Right lung (tissue), 5 donors: ENCODE measurements around the gene HEPHL1. TPM values are rescaled to one million over a fixed set of nuclear protein-coding genes. Genes with fewer than 3 reads are reported as not detected.
A peak's percentile ranks its signal among the peaks of the same experiment; 100 is the strongest.

ENCODE experiments used
- DNase-seq, 2 donors: peaks; one replicate each; pipeline ENCODE4 v3.0.0-alpha.2; 2013
- polyA plus RNA-seq, 5 donors: library from polyadenylated mRNA; unstranded; fragments of 120-200 nt; gene quantifications; one replicate each; pipeline versions ENCODE4 v1.2.1 to v1.2.3, GENCODE V29; 2013; ENCODE audit warnings: inconsistent platforms in 1 of 5, low replicate concordance in 1 of 5; ENCODE audit not compliant: insufficient read length in 5 of 5, insufficient read depth in 1 of 5

HEPHL1 gene
- polyA plus RNA-seq, 5 donors: 0.06 to 0.20 (median 0.19) TPM; not detected in 2

DNA sequence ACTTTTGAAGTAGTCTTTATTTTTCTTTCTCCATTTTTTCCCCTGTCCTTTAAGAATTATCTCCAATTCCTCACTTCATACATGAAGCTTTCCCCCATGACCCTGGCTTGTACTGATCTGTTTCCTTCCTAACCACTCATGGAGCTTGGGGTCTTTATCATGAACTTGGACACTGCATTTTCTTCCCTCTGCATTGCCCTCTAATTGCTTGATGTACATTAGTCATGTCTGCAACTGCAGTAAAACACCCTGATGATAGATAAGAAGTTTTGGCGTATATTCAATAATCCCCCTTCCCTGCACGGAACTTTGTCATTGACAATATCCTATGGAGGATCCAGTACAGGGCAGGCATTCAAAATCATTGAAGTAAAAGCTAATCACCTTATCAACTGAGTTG is 3.4 kb downstream of the HEPHL1 start:
- no peak for DNase-seq

DNA sequence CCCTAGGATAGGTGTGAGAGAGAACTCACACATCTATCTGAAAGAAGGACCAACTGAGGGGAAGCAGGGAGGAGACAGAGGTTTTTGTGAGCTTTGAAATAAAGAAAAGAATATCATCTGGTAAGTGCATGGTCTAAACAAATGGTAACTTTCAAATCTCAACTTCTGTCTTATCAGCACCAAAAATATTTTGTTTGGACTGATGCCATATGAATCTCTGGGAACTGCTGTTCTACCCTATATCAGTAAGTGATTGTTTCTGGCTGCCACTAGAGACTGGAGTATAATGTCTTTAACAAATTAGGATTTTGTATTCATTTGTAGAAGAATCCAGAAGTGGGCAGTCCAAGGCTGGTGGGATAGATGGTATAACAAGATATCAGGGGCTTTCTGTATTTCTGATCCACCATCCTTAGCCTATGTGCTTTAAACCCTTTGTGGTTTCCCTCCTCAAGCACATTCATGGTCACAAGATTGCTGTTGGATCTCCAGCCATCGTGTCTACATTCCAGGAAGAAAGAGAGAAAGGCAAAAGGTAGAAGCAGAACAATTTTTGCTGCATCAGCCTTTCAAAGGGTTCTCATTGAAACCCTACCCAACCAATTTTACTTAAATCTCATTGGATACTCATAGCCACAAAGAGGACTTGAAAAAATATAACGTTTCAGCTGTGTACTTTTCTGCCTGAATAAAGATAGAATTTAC is 4.7 kb downstream of the HEPHL1 start:
- peak; percentile 49 to 55 for DNase-seq

GRCh38 chr11:94027210-94027609 is 6.1 kb downstream of the HEPHL1 start:
- no peak for DNase-seq

GRCh38 chr11:94028436-94028835 is 7.3 kb downstream of the HEPHL1 start:
- DNase-seq: peak in 1 of 2 donors; percentile 18

DNA sequence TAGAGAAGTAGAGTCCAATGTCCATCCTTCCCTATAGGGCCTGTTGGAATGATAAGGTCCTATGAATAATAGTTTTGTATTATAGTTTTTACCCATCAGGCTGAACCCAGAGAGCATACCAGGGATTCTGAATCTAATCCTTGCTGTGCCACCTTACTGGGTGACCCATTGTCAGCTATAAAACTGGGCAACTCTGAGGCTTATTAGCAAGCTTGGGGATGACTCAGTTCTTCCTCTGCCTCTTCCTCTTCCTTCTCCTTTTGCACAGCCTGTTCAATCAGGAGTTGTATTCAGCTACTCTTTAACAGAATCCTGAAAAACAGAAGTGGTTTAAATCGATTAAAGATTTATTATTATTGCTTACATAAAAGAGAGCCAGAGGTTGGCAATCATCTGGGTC is 8.9 kb downstream of the HEPHL1 start:
- no peak for DNase-seq

DNA sequence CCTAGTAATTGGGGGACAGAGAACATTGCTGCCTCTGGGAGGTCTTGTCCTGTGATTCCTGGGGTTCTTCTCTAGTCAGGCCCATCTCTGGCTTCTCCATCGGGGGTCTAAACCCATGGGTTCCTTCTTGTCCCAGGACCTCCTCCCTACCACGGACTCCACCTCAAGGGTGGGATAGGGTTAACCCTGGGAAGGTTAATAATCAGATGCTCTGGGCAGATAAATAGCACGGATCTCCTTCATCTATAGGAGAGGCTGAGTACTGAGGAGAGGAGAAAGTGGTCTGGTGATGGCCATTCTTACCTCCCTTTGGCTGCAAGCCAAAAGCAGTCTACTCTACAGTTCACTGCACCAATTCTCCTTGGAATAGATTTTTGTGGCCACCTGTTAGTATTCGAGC is 10.5 kb downstream of the HEPHL1 start:
- DNase-seq: no peak

DNA sequence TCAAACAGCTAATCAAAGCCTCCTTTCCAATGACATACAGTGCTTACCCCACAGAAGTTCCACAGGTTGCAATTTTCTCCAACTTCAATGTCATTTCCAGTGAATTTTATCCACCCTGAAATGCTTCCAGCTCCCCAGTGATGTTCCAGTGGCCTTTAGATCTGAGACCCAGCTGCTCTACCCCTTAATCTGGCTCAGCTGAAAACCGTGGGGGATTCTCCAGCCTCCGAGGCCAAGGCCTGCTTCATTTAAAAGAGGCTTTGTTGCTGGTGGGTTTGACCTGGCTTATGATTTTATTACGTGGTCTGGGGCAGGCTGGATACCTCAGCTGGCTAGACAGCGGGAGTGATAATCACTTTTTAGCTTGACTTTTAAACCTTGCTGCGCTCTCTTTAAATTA is 10.9 kb downstream of the HEPHL1 start:
- no peak for DNase-seq

DNA sequence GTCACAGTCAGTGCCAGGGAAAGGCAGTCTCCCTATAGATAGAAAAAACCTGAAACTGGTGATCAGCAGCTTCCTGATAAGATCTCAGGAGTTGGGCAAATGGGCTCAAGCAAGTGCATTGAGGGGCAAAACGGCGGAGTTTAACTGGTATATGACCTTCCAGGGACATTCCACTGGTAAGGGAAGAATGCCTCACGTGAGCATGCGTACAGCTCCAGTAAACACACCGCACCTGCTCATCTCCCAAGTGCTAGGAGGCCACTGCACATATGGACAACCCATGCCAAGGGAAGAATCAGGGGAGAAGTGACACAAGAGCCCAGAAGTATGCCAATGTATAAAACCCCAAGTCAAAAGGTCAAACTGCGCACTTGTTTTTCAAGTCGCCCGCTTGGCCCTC is 11.6 kb downstream of the HEPHL1 start:
- DNase-seq: no peak

DNA sequence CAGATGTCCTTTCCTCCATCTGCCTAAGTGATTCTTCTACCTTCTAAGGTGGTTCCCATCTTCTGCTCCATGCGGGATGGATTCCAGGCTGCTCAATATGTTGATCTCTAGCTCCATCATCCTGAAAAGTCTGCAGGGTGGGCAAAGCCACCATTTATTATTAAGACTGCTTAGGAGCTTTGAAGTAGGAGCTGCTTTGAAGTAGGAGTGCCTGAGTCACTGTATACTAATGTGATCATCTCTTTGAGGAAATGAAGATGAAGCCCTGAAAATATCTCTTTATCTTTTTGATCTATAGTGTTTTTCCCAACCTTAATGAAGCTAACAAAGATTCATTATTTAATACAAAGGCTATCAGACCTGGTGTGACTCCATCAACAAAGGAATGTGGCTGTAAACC is 13.1 kb downstream of the HEPHL1 start:
- no peak for DNase-seq

- no peak for DNase-seq
Measured at GRCh38 chr11:94036096-94036495, 14.9 kb downstream of the HEPHL1 start.

DNA sequence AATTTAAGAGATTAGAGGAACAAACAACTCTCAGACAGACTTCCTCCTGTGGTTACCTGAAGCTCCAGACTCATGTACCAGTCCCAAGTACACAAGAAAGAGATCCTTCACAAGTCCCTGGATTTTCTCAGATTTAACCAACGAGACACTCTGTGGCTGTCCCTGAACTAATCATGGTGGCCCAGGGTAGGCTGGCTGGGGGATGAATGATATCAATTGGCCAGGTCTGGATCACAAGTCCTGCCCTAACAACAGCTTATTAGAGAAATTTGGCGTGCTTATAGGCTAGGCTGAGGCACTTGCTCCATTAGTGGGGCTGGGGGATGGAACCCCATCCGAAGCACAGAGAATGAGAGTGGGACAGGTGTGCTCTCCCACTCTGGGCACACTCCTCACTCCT is 22.1 kb downstream of the HEPHL1 start:
- no peak for DNase-seq

DNA sequence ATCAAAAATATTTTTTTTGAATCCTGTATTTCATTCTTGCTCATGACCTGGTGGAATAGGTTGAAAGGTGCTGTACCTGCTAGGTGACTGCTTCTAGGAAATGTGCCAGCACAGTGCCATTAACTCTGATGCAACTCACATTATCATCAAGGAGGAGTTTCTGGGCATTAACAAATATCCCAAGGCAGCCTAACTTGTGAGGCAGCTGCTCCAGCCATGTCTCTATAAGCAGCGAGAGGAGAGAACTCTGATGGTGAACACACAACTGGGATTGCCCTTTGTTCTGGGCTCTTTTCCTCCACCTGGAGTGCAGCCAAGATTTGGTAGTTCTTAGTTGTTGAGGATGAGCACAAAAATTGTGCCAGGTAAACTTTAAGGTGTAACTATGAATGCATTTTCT is 25.6 kb downstream of the HEPHL1 start:
- DNase-seq: no peak

GRCh38 chr11:94048032-94048709 is 27.0 kb downstream of the HEPHL1 start:
- no peak for DNase-seq

- DNase-seq: no peak
Measured at GRCh38 chr11:94049351-94049750, 28.2 kb downstream of the HEPHL1 start.

- no peak for DNase-seq
Measured at GRCh38 chr11:94058630-94059029, 37.5 kb downstream of the HEPHL1 start.

- DNase-seq: no peak
Measured at GRCh38 chr11:94059065-94059464, 37.9 kb downstream of the HEPHL1 start.

DNA sequence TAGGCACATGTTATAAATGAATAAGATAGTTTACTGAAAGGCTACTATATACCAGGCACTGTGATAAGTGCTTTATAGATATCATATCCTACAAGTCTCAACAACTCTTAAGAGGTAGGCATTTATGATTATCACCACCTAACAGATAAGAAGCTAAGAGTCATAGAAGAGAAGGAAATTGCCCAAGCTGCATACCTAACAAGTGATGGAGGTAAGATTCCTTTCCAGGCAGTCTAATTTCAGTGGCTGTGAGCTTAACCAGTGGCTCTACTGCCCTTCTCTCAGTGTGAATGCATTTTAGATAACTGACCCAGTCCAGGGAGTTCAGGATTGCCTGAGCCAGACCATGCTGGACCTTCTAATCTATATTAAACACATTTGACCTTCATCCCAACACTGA is 39.2 kb downstream of the HEPHL1 start:
- DNase-seq: no peak

DNA sequence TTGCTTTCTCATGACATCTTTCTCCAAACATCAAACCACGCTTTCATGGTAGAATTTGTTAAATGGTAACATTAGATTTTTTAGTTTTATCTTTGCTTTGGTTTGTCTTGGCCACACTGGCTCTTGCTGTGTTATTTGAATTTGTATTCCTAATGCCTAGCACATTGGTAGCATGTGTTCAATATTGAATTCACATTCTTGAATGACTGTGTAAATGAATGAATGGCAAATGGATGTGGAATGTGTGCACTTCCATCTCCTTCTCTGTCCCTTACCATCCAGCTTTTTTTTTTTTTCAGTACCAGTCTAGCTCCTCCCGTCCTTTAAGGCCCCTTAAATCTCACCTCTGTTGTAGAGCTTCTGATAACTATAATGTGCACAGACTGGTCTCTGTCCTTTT is 41.2 kb downstream of the HEPHL1 start:
- no peak for DNase-seq

GRCh38 chr11:94066901-94067429 is 45.8 kb downstream of the HEPHL1 start:
- peak; percentile 26 to 40 for DNase-seq

DNA sequence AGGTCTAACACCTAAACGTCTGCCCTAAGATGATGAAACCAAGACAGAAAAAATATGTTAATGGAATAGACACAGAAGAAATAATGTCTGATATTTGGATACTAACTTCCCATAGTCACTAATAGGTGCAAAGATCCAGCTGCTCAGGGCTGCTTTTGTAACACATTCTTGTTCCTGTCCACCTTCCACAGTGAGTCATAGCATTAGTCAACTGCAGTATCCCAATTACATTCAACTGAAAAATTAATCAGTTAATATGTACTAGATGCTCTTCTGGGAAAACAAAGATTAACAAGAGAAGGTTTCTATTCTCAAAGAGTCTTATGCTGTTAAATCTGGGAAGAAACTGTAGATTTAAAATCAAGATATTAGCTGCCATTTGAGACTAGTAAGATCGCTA is 47.6 kb downstream of the HEPHL1 start:
- no peak for DNase-seq

- DNase-seq: no peak
Measured at GRCh38 chr11:94077552-94078293, 56.6 kb downstream of the HEPHL1 start.

- no peak for DNase-seq
Measured at GRCh38 chr11:94084164-94084563, 63.0 kb downstream of the HEPHL1 start.

- DNase-seq: no peak
Measured at GRCh38 chr11:94088906-94089305, 67.8 kb downstream of the HEPHL1 start.
